HG03045 (cell line): ENCODE measurements around the gene CHST12.

Experiments
- ATAC-seq: cut with Tn5 transposase; IDR thresholded peaks from one replicate; pipeline ENCODE4 v1.9.1; 2021; ENCODE audit warnings: mild to moderate bottlenecking, moderate library complexity; ENCODE audit not compliant: unreplicated experiment

CHST12 gene

GRCh38 chr7:2477447-2478398, 74.3 kb downstream of the CHST12 start:
- no peak for ATAC-seq

- no peak for ATAC-seq
Observed at GRCh38 chr7:2478399-2478785, 75.0 kb downstream of the CHST12 start.

GRCh38 chr7:2478800-2479199, 75.4 kb downstream of the CHST12 start:
- ATAC-seq: no peak

GRCh38 chr7:2479276-2480069, 76.1 kb downstream of the CHST12 start:
- no peak for ATAC-seq

- ATAC-seq: no peak
Observed at GRCh38 chr7:2480070-2480408, 76.6 kb downstream of the CHST12 start.

- no peak for ATAC-seq
Observed at GRCh38 chr7:2481195-2481594, 77.8 kb downstream of the CHST12 start.

GRCh38 chr7:2482725-2483451, 79.5 kb downstream of the CHST12 start:
- no peak for ATAC-seq

GRCh38 chr7:2483494-2483893, 80.1 kb downstream of the CHST12 start:
- no peak for ATAC-seq

- ATAC-seq: no peak
Observed at GRCh38 chr7:2484868-2485267, 81.5 kb downstream of the CHST12 start.

GRCh38 chr7:2487586-2488271, 84.3 kb downstream of the CHST12 start:
- no peak for ATAC-seq

- ATAC-seq: no peak
Observed at GRCh38 chr7:2488272-2488645, 84.8 kb downstream of the CHST12 start.

- no peak for ATAC-seq
Observed at GRCh38 chr7:2488681-2489080, 85.3 kb downstream of the CHST12 start.

- no peak for ATAC-seq
Observed at GRCh38 chr7:2490181-2490651, 86.8 kb downstream of the CHST12 start.

GRCh38 chr7:2492038-2492437, 88.6 kb downstream of the CHST12 start:
- no peak for ATAC-seq

- ATAC-seq: no peak
Observed at GRCh38 chr7:2493205-2494164, 90.1 kb downstream of the CHST12 start.

- no peak for ATAC-seq
Observed at GRCh38 chr7:2494191-2495130, 91.0 kb downstream of the CHST12 start.

GRCh38 chr7:2495418-2496299, 92.2 kb downstream of the CHST12 start:
- no peak for ATAC-seq
